K562 (cell line): ENCODE data around the gene BCAP31. TPM values are rescaled to one million over a fixed set of nuclear protein-coding genes. Genes with fewer than 3 reads are reported as not detected.

Experiments used
- ATAC-seq: fragments of 200-7000 bp; cut with Tn5 transposase; 3 replicates; pipeline ENCODE4 v1.9.1; 2020; ENCODE audit warnings: moderate library complexity
- BruUV-seq: library from RNA; stranded (reverse); fragments of 400-500 nt; replicated peaks from 2 replicates; lab custom pipeline; 2021; lab: Mats Ljungman, UMichigan
- CTCF ChIA-PET: fragments of 300-600 bp; formaldehyde crosslinking; extraction: SDS; loops from one replicate; lab custom pipeline; 2021; ENCODE audit warnings: low intra/inter-chr PET ratio; lab: Yijun Ruan, JAX
- POLR2A ChIA-PET: fragments of 300-600, 350-650 bp; sonication (Branson Sonifier 250); formaldehyde crosslinking; extraction: SDS; loops from one replicate; lab custom pipeline; 2021; ENCODE audit warnings: antibody characterized with exemption, inconsistent platforms; lab: Yijun Ruan, JAX
- DNase-seq, 4 experiments: peaks; one replicate each; pipeline versions ENCODE4 v3.0.0 to v3.0.0-alpha.2; 2011 to 2018; ENCODE audit warnings: low spot score in 3 of 4, mixed read lengths in 3 of 4; ENCODE audit errors: extremely low read depth in 1 of 4
- FAIRE-seq: peaks from 2 replicates; lab custom pipeline; 2011; peaks lifted over from hg19 to GRCh38; lab: Jason Lieb, UNC
- H2AFZ ChIP-seq: 2 replicates; pipeline ENCODE4 v1.6.0; 2011; ENCODE audit warnings: low read depth, low read length, control low read depth, inconsistent platforms
- H3K27ac ChIP-seq: fragments of 200-600 bp; 3 replicates; pipeline ENCODE4 v1.8.0; 2011; ENCODE audit warnings: low read depth, mild to moderate bottlenecking, control low read depth, inconsistent platforms, low read length, moderate library complexity, mixed read lengths; ENCODE audit errors: extremely low read depth
- H3K27me3 ChIP-seq, 2 experiments: fragments of 300-600 bp in 1 of 2; 2 replicates in 1 of 2; 3 replicates in 1 of 2; pipeline versions ENCODE4 v1.6.0 to v1.8.0; 2011; ENCODE audit warnings: inconsistent platforms in 2 of 2, low read length in 2 of 2, mild to moderate bottlenecking in 1 of 2, mixed read lengths in 1 of 2, moderate library complexity in 1 of 2; ENCODE audit not compliant: control insufficient read depth in 2 of 2, insufficient read depth in 2 of 2
- H3K36me3 ChIP-seq: fragments of 300-600 bp; 3 replicates; pipeline ENCODE4 v1.8.0; 2011; ENCODE audit warnings: mild to moderate bottlenecking, low read length, inconsistent platforms; ENCODE audit not compliant: control insufficient read depth, insufficient read depth
- H3K4me1 ChIP-seq, 2 experiments: fragments of 200-600 bp in 1 of 2; replicated peaks in 1 of 2; 2 replicates in 1 of 2; 3 replicates in 1 of 2; pipeline versions ENCODE4 v1.5.1 to v1.8.0; 2011; ENCODE audit warnings: inconsistent platforms in 2 of 2, low read length in 2 of 2, mild to moderate bottlenecking in 1 of 2, mixed read lengths in 1 of 2, moderate library complexity in 1 of 2; ENCODE audit not compliant: control insufficient read depth in 2 of 2, insufficient read depth in 2 of 2
- H3K4me2 ChIP-seq: 2 replicates; pipeline ENCODE4 v1.6.1; 2011; ENCODE audit warnings: low read length, control low read depth, inconsistent platforms, mixed read lengths; ENCODE audit not compliant: insufficient read depth
- H3K4me3 ChIP-seq: fragments of 200-600 bp; sonication (generic), shearing (Covaris generic); 2 replicates; pipeline ENCODE4 v1.5.1; 2016; ENCODE audit warnings: control low read depth, inconsistent platforms
- H3K79me2 ChIP-seq: fragments of 200-600 bp; 3 replicates; pipeline ENCODE4 v1.8.0; 2011; ENCODE audit warnings: low read length, inconsistent platforms; ENCODE audit not compliant: control insufficient read depth, insufficient read depth
- H3K9ac ChIP-seq, 2 experiments: 2 replicates each; pipeline versions ENCODE4 v1.6.0 to v1.6.1; 2011; ENCODE audit warnings: low read depth in 2 of 2, low read length in 2 of 2, control low read depth in 1 of 2, inconsistent platforms in 1 of 2, mild to moderate bottlenecking in 1 of 2, mixed read lengths in 1 of 2; ENCODE audit not compliant: insufficient read depth in 1 of 2
- H3K9me1 ChIP-seq: one replicate; pipeline ENCODE4 v1.6.0; 2011; ENCODE audit warnings: inconsistent platforms, mild to moderate bottlenecking, low read length, moderate library complexity; ENCODE audit not compliant: control insufficient read depth, insufficient read depth
- H3K9me3 ChIP-seq: replicated peaks from 2 replicates; pipeline ENCODE4 v1.5.1; 2011; ENCODE audit warnings: low read depth, low read length, inconsistent platforms; ENCODE audit not compliant: control insufficient read depth, insufficient read depth
- H4K20me1 ChIP-seq: replicated peaks from 2 replicates; pipeline ENCODE4 v1.6.1; 2011; ENCODE audit warnings: low read length, inconsistent platforms, mixed read lengths; ENCODE audit not compliant: control insufficient read depth, insufficient read depth
- POLR2G ChIP-seq: fragments of 200-400 bp; formaldehyde crosslinking; IDR thresholded peaks from 2 replicates; pipeline ENCODE4 v1.6.1; 2017; ENCODE audit warnings: low read depth, mild to moderate bottlenecking, antibody characterized with exemption, low read length, moderate library complexity
- WGBS: fragments of 100-300 bp; shearing (Covaris generic); methylation state at CpG from one replicate; pipeline ENCODE4 v1.1.6; 2016; ENCODE audit warnings: low coverage, mixed read lengths; ENCODE audit not compliant: insufficient coverage; ENCODE audit errors: missing lambda C conversion rate; 5-methylcytosine and 5-hydroxymethylcytosine counted together
- in situ Hi-C: fragments of 300-500 bp; cut with MboI; formaldehyde crosslinking; loops from 4 replicates; pipeline ENCODE4 v1.15.0; 2018; ENCODE audit warnings: inconsistent platforms, mixed read lengths
- intact Hi-C: fragments of 100-400 bp; cut with micrococcal nuclease; formaldehyde crosslinking; loops from 2 replicates; pipeline ENCODE4 v1.14.2; 2022
- polyA plus RNA-seq, 8 experiments: library from polyadenylated mRNA; depleted of rRNA in 4 of 8; stranded (reverse) in 5 of 8; unstranded in 3 of 8; fragments of >200 nt; fragmentation: Nextera tagmentation in 2 of 8; fragmentation: Illumina TruSeq in 1 of 8; extraction: Ambion mirVana in 2 of 8; extraction: Trizol in 1 of 8; gene quantifications; 2 replicates each; pipeline versions ENCODE4 v1.2.1 to v1.2.3, GENCODE V29; 2011 to 2014; ENCODE audit warnings: inconsistent platforms in 1 of 8, missing spikeins in 1 of 8
- total RNA-seq, 7 experiments: library from RNA; depleted of rRNA in 6 of 7; stranded (reverse); fragments of >200 nt in 6 of 7; fragmentation: Illumina TruSeq in 2 of 7; extraction: Trizol in 2 of 7; gene quantifications; 2 replicates each; pipeline versions ENCODE4 v1.2.1 to v1.2.3, GENCODE V29; 2011 to 2021; ENCODE audit warnings: low replicate concordance in 1 of 7
- TF ChIP-seq, protein P1 (sequence below): sonication (generic); formaldehyde crosslinking; IDR thresholded peaks from 2 replicates; pipeline ENCODE4 v1.4.0; 2020; ENCODE audit warnings: mild to moderate bottlenecking, missing genetic modification reagents

The BCAP31 gene
- total and polyA plus RNA-seq, 9 of the 15 experiments (the other 6 are each of a cell fraction or from before 2014, with no cell fraction given), result 156 to 683 (median 188) TPM

- FAIRE-seq (no peak), DNase-seq (no peak), ATAC-seq (no peak)
- no peaks in the 10 kb centered on the region for H3K9me1 ChIP-seq
- no peak overlapping the region for H3K27ac ChIP-seq
- H4K20me1 ChIP-seq, result no peaks in the 10 kb centered on the region
- BruUV-seq, result no TSS peak
- H3K9me3 ChIP-seq, result no peaks in the 10 kb centered on the region
- H3K4me3 ChIP-seq, result no peak overlapping the region
- H3K79me2 ChIP-seq, result peaks cover 3% of the 10 kb centered on the region; the same call in 2 of the 3 replicates
- peak overlapping the region in 1 of 2 experiments; percentile 26; a peak in 1 of 4 replicates for H3K9ac ChIP-seq
- in situ Hi-C loops, result no loop called here
- TF ChIP-seq POLR2G, result peak; percentile 26; the same call in 1 of the 2 replicates
- TF ChIP-seq, protein P1, sequence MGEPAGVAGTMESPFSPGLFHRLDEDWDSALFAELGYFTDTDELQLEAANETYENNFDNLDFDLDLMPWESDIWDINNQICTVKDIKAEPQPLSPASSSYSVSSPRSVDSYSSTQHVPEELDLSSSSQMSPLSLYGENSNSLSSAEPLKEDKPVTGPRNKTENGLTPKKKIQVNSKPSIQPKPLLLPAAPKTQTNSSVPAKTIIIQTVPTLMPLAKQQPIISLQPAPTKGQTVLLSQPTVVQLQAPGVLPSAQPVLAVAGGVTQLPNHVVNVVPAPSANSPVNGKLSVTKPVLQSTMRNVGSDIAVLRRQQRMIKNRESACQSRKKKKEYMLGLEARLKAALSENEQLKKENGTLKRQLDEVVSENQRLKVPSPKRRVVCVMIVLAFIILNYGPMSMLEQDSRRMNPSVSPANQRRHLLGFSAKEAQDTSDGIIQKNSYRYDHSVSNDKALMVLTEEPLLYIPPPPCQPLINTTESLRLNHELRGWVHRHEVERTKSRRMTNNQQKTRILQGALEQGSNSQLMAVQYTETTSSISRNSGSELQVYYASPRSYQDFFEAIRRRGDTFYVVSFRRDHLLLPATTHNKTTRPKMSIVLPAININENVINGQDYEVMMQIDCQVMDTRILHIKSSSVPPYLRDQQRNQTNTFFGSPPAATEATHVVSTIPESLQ, result no peak
- no peak overlapping the region for H3K4me2 ChIP-seq
- intact Hi-C loops, result loop anchor here (5.0 kb wide), 1 partner anchor 157 kb away; the partner anchor contains the start of gene ARHGAP4
- no peaks in the 10 kb centered on the region for H3K27me3 ChIP-seq
- H3K4me1 ChIP-seq, result peaks cover 6 to 92% of the 10 kb centered on the region in 2 experiments
- H2AFZ ChIP-seq, result no peak overlapping the region
- no peaks in the 10 kb centered on the region for H3K36me3 ChIP-seq
- 81% methylated on average over 18 of the region's 25 CpGs for WGBS
- POLR2A ChIA-PET, result no interaction called here
- CTCF ChIA-PET, result no interaction called here
These were observed 45.8 kb upstream of the BCAP31 start for GRCh38 chrX:153769865-153770600.
